PC-9 (cell line): ENCODE data around the gene BOD1.
A peak's percentile ranks its signal among the peaks of the same experiment; 100 is the strongest.

ENCODE experiments used
- CTCF ChIP-seq: fragments of 200-600 bp; sonication (generic); conservative IDR thresholded peaks from 2 replicates; pipeline ENCODE4 v1.6.1; 2017; ENCODE audit warnings: mixed run types, antibody characterized with exemption, mild to moderate bottlenecking, moderate library complexity
- EZH2 ChIP-seq: fragments of 200-600 bp; sonication (generic); IDR thresholded peaks from 2 replicates; pipeline ENCODE4 v1.8.0; 2017; ENCODE audit warnings: antibody characterized with exemption, low read depth

DNA sequence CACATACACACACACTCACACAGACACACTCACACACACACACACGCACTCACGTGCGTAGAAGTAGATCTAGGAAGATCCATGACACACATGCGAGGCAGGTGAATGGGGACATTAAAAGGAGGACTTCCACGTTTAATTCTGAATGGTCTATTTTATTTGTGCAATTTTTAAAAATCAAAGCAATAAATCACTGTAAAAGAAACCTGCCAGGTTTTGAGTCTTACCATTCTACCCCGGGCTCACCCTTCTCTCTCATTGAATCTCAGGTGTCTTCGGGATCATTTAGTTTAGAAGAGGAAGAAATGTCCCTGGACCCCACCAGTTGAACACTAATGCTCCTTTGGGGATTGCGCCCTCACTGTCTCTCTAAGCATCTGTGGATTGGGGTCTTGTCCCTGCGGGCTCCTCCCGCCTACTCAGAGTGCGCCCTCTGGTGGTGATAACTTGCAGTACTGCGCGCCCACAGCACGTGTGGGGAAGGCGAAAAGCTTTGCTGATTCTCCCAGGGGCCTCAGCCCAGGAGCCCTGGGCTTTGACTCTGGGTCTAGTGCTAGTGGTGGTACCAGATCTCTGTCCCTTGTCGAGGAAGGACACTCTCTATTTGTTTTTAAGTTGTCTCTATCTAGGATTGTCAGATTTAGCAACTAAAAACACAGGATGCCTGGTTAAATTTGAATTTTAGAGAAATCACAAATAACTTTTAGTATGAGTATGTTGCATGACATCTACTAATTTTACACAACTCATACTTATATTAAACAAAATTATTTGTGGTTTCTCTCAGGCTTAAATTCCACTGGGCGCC lies 34.8 kb downstream of the BOD1 start:
- TF ChIP-seq CTCF, result peak; percentile 66
- TF ChIP-seq EZH2, result no peak
